DOHH2 (cell line): ENCODE results near the gene EFEMP1.

Experiments
- H3F3A ChIP-seq: fragments of 200-600 bp; sonication (generic), shearing (Covaris generic); 2 replicates; pipeline ENCODE4 v1.6.0; 2016; ENCODE audit warnings: antibody characterized with exemption, mild to moderate bottlenecking; ENCODE audit not compliant: control insufficient read depth, insufficient read depth
- H3K27ac ChIP-seq: fragments of 200-600 bp; sonication (generic); 2 replicates; pipeline ENCODE4 v1.5.1; 2014; ENCODE audit warnings: low read depth, mild to moderate bottlenecking, low read length, moderate library complexity
- H3K27me3 ChIP-seq: fragments of 200-600 bp; sonication (generic); 2 replicates; pipeline ENCODE4 v1.6.1; 2014; ENCODE audit warnings: mild to moderate bottlenecking, low read length, mixed read lengths; ENCODE audit not compliant: control insufficient read depth
- H3K36me3 ChIP-seq: fragments of 200-600 bp; sonication (generic); 2 replicates; pipeline ENCODE4 v1.6.1; 2014; ENCODE audit warnings: mild to moderate bottlenecking, low read length, moderate library complexity, mixed read lengths; ENCODE audit not compliant: control insufficient read depth
- H3K4me1 ChIP-seq: fragments of 200-600 bp; sonication (generic); 2 replicates; pipeline ENCODE4 v1.6.1; 2014; ENCODE audit warnings: mild to moderate bottlenecking, low read length, mixed read lengths; ENCODE audit not compliant: control insufficient read depth
- H3K4me2 ChIP-seq: fragments of 200-600 bp; sonication (generic); 2 replicates; pipeline ENCODE4 v1.6.0; 2014; ENCODE audit warnings: mild to moderate bottlenecking, low read length, moderate library complexity
- H3K4me3 ChIP-seq: fragments of 200-600 bp; sonication (generic); 2 replicates; pipeline ENCODE4 v1.5.1; 2014; ENCODE audit warnings: mild to moderate bottlenecking, low read length, mixed read lengths
- H3K79me2 ChIP-seq: fragments of 200-600 bp; sonication (generic); 2 replicates; pipeline ENCODE4 v1.6.1; 2014; ENCODE audit warnings: mild to moderate bottlenecking, low read length, mixed read lengths; ENCODE audit not compliant: control insufficient read depth
- H3K9me2 ChIP-seq: fragments of 200-600 bp; sonication (generic); replicated peaks from 2 replicates; pipeline ENCODE4 v1.6.1; 2014; ENCODE audit warnings: mild to moderate bottlenecking, low read length, mixed read lengths; ENCODE audit not compliant: control insufficient read depth
- H3K9me3 ChIP-seq: fragments of 200-600 bp; sonication (generic); 2 replicates; pipeline ENCODE4 v1.6.1; 2014; ENCODE audit warnings: antibody characterized with exemption, low read length, mixed read lengths; ENCODE audit not compliant: control insufficient read depth, insufficient read depth
- H4K20me1 ChIP-seq: fragments of 200-600 bp; sonication (generic); 2 replicates; pipeline ENCODE4 v1.6.0; 2014; ENCODE audit warnings: low read depth, mild to moderate bottlenecking, antibody characterized with exemption, low read length, moderate library complexity; ENCODE audit not compliant: control insufficient read depth, insufficient read depth
- EZH2phosphoT487 ChIP-seq: fragments of 200-600 bp; sonication (generic); IDR thresholded peaks from 2 replicates; pipeline ENCODE4 v1.6.1; 2017; ENCODE audit warnings: borderline replicate concordance, mild to moderate bottlenecking, antibody characterized with exemption, low read length, moderate library complexity, mixed read lengths
- TF ChIP-seq, protein P1 (sequence below): fragments of 200-600 bp; sonication (generic); IDR thresholded peaks from one replicate; pipeline ENCODE4 v1.5.1; 2014; ENCODE audit warnings: antibody characterized with exemption, mild to moderate bottlenecking, low read depth, low read length; ENCODE audit not compliant: poor library complexity, severe bottlenecking

Gene EFEMP1

DNA sequence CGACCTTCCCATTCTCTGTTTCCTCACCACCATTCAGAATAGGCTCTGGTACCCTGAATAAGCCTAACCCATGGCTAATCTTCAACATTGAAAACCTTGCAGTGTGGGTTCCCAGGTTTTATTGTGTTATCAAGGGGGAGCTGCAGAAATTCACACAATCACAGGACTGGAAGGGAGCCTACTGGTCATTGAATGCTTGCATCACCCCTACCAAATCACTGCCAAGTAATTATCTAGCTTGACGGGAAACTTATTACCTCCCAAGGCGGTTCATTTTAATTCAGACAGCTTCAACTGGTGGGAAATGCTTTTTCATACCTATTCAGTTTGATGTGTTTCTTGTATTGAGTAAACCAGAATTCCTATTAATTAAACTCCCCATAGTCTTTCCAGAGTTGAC, 33.6 kb upstream of the EFEMP1 start:
- Histone ChIP-seq H3K4me1 (no peaks in the 10 kb centered on the region), H3K79me2 (no peaks in the 10 kb centered on the region), H3K27ac (no peak overlapping the region), H3K4me2 (no peak overlapping the region), H3K9me3 (no peaks in the 10 kb centered on the region), H3K4me3 (no peak overlapping the region), H3F3A (no peaks in the 10 kb centered on the region), H3K36me3 (no peaks in the 10 kb centered on the region), H4K20me1 (no peaks in the 10 kb centered on the region), H3K27me3 (peaks cover 18% of the 10 kb centered on the region), H3K9me2 (no peaks in the 10 kb centered on the region)
- no peak for TF ChIP-seq EZH2phosphoT487
- TF ChIP-seq, protein P1, sequence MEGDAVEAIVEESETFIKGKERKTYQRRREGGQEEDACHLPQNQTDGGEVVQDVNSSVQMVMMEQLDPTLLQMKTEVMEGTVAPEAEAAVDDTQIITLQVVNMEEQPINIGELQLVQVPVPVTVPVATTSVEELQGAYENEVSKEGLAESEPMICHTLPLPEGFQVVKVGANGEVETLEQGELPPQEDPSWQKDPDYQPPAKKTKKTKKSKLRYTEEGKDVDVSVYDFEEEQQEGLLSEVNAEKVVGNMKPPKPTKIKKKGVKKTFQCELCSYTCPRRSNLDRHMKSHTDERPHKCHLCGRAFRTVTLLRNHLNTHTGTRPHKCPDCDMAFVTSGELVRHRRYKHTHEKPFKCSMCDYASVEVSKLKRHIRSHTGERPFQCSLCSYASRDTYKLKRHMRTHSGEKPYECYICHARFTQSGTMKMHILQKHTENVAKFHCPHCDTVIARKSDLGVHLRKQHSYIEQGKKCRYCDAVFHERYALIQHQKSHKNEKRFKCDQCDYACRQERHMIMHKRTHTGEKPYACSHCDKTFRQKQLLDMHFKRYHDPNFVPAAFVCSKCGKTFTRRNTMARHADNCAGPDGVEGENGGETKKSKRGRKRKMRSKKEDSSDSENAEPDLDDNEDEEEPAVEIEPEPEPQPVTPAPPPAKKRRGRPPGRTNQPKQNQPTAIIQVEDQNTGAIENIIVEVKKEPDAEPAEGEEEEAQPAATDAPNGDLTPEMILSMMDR, result no peak

DNA sequence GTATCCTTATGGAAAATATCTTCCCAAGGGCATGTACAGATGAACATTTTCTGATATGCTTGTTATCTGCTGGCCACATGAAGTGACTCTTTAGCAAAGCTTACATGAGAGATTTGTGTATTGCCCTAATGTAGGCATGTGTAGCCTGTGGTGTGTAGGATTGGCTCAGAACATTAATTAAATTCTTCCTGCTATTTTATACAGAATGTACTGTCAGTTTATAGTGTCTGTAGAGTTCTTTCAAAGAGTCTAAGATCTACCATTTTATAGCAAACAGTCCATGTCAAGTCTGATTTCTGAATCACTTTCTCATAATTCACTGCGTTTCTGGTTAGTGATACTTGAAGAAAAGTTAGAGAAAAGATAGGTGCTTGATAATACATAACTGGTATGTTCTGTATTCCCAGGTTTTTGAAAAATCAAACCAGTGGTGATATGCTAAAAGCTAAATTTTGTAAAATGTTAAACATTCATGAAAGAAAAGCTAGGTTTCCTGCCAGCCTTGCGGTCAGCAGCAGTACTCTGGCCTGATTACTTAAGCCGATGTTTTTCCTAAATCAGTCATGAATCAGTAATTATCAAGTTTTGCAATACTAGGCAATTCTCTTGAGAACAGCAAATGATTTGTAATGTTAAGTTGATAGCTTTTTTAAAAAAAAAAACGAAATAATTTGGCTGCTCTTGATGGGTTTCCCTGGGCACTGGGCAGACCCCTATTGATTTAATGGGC, 30.9 kb upstream of the EFEMP1 start:
- no peak overlapping the region for H3K4me3 ChIP-seq
- H3K27ac ChIP-seq, result no peak overlapping the region
- no peaks in the 10 kb centered on the region for H3K9me2 ChIP-seq
- no peaks in the 10 kb centered on the region for H3K79me2 ChIP-seq
- H3K4me2 ChIP-seq, result no peak overlapping the region
- H4K20me1 ChIP-seq, result no peaks in the 10 kb centered on the region
- no peaks in the 10 kb centered on the region for H3K4me1 ChIP-seq
- H3K27me3 ChIP-seq, result peaks cover 18% of the 10 kb centered on the region
- H3F3A ChIP-seq, result no peaks in the 10 kb centered on the region
- TF ChIP-seq, protein P1, result no peak
- no peak for TF ChIP-seq EZH2phosphoT487
- H3K9me3 ChIP-seq, result no peaks in the 10 kb centered on the region
- H3K36me3 ChIP-seq, result no peaks in the 10 kb centered on the region

DNA sequence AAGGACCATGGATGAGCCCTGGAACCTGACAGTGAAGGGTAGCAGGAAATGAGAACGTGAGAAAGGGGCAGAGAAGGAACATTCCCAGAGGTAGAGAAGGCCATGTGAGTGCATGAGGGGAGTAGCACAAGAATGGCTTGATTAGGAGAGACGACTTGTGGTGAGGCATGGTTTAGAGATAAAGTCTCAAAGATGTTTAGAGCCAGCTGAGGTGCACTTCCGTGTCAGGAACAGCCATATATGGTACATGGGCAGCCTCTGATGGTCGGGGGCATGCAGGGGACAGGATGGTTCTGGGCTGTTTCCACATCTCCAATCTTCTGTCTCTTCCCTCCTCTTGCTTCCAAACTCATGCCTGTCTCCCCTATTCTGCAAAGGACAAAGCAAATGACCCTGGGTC, 28.8 kb upstream of the EFEMP1 start:
- Histone ChIP-seq H3K79me2 (no peaks in the 10 kb centered on the region), H3K27ac (no peak overlapping the region), H3K9me3 (no peaks in the 10 kb centered on the region), H3F3A (no peaks in the 10 kb centered on the region), H3K4me2 (no peak overlapping the region), H4K20me1 (no peaks in the 10 kb centered on the region), H3K4me1 (no peaks in the 10 kb centered on the region), H3K27me3 (peaks cover 17% of the 10 kb centered on the region), H3K9me2 (no peaks in the 10 kb centered on the region), H3K36me3 (no peaks in the 10 kb centered on the region), H3K4me3 (no peak overlapping the region)
- TF ChIP-seq, protein P1, result no peak
- no peak for TF ChIP-seq EZH2phosphoT487
